K562 (cell line): Measurements from ENCODE around the gene MEGF11. TPM values are rescaled to one million over a fixed set of nuclear protein-coding genes. Genes with fewer than 3 reads are reported as not detected.
"Not testable (repeated sequence)": the region's sequence is repeated elsewhere in the genome, so short reads cannot be mapped to it uniquely, and the experiment has no call there.

ENCODE experiments used
- ATAC-seq: fragments of 200-7000 bp; cut with Tn5 transposase; 3 replicates; pipeline ENCODE4 v1.9.1; 2020; ENCODE audit warnings: moderate library complexity
- BruUV-seq: library from RNA; stranded (reverse); fragments of 400-500 nt; replicated peaks from 2 replicates; lab custom pipeline; 2021; lab: Mats Ljungman, UMichigan
- CTCF ChIA-PET: fragments of 300-600 bp; formaldehyde crosslinking; extraction: SDS; loops from one replicate; lab custom pipeline; 2021; ENCODE audit warnings: low intra/inter-chr PET ratio; lab: Yijun Ruan, JAX
- POLR2A ChIA-PET: fragments of 300-600, 350-650 bp; sonication (Branson Sonifier 250); formaldehyde crosslinking; extraction: SDS; loops from one replicate; lab custom pipeline; 2021; ENCODE audit warnings: antibody characterized with exemption, inconsistent platforms; lab: Yijun Ruan, JAX
- DNase-seq, 4 experiments: peaks; one replicate each; pipeline versions ENCODE4 v3.0.0 to v3.0.0-alpha.2; 2011 to 2018; ENCODE audit warnings: low spot score in 3 of 4, mixed read lengths in 3 of 4; ENCODE audit errors: extremely low read depth in 1 of 4
- FAIRE-seq: peaks from 2 replicates; lab custom pipeline; 2011; peaks lifted over from hg19 to GRCh38; lab: Jason Lieb, UNC
- H2AFZ ChIP-seq: 2 replicates; pipeline ENCODE4 v1.6.0; 2011; ENCODE audit warnings: low read depth, low read length, control low read depth, inconsistent platforms
- H3K27ac ChIP-seq: fragments of 200-600 bp; 3 replicates; pipeline ENCODE4 v1.8.0; 2011; ENCODE audit warnings: low read depth, mild to moderate bottlenecking, control low read depth, inconsistent platforms, low read length, moderate library complexity, mixed read lengths; ENCODE audit errors: extremely low read depth
- H3K27me3 ChIP-seq, 2 experiments: fragments of 300-600 bp in 1 of 2; 2 replicates in 1 of 2; 3 replicates in 1 of 2; pipeline versions ENCODE4 v1.6.0 to v1.8.0; 2011; ENCODE audit warnings: inconsistent platforms in 2 of 2, low read length in 2 of 2, mild to moderate bottlenecking in 1 of 2, mixed read lengths in 1 of 2, moderate library complexity in 1 of 2; ENCODE audit not compliant: control insufficient read depth in 2 of 2, insufficient read depth in 2 of 2
- H3K36me3 ChIP-seq: fragments of 300-600 bp; 3 replicates; pipeline ENCODE4 v1.8.0; 2011; ENCODE audit warnings: mild to moderate bottlenecking, low read length, inconsistent platforms; ENCODE audit not compliant: control insufficient read depth, insufficient read depth
- H3K4me1 ChIP-seq, 2 experiments: fragments of 200-600 bp in 1 of 2; replicated peaks in 1 of 2; 2 replicates in 1 of 2; 3 replicates in 1 of 2; pipeline versions ENCODE4 v1.5.1 to v1.8.0; 2011; ENCODE audit warnings: inconsistent platforms in 2 of 2, low read length in 2 of 2, mild to moderate bottlenecking in 1 of 2, mixed read lengths in 1 of 2, moderate library complexity in 1 of 2; ENCODE audit not compliant: control insufficient read depth in 2 of 2, insufficient read depth in 2 of 2
- H3K4me2 ChIP-seq: 2 replicates; pipeline ENCODE4 v1.6.1; 2011; ENCODE audit warnings: low read length, control low read depth, inconsistent platforms, mixed read lengths; ENCODE audit not compliant: insufficient read depth
- H3K4me3 ChIP-seq: fragments of 200-600 bp; sonication (generic), shearing (Covaris generic); 2 replicates; pipeline ENCODE4 v1.5.1; 2016; ENCODE audit warnings: control low read depth, inconsistent platforms
- H3K79me2 ChIP-seq: fragments of 200-600 bp; 3 replicates; pipeline ENCODE4 v1.8.0; 2011; ENCODE audit warnings: low read length, inconsistent platforms; ENCODE audit not compliant: control insufficient read depth, insufficient read depth
- H3K9ac ChIP-seq, 2 experiments: 2 replicates each; pipeline versions ENCODE4 v1.6.0 to v1.6.1; 2011; ENCODE audit warnings: low read depth in 2 of 2, low read length in 2 of 2, control low read depth in 1 of 2, inconsistent platforms in 1 of 2, mild to moderate bottlenecking in 1 of 2, mixed read lengths in 1 of 2; ENCODE audit not compliant: insufficient read depth in 1 of 2
- H3K9me1 ChIP-seq: one replicate; pipeline ENCODE4 v1.6.0; 2011; ENCODE audit warnings: inconsistent platforms, mild to moderate bottlenecking, low read length, moderate library complexity; ENCODE audit not compliant: control insufficient read depth, insufficient read depth
- H3K9me3 ChIP-seq: replicated peaks from 2 replicates; pipeline ENCODE4 v1.5.1; 2011; ENCODE audit warnings: low read depth, low read length, inconsistent platforms; ENCODE audit not compliant: control insufficient read depth, insufficient read depth
- H4K20me1 ChIP-seq: replicated peaks from 2 replicates; pipeline ENCODE4 v1.6.1; 2011; ENCODE audit warnings: low read length, inconsistent platforms, mixed read lengths; ENCODE audit not compliant: control insufficient read depth, insufficient read depth
- BCOR ChIP-seq: fragments of 450-650 bp; IDR thresholded peaks from 2 replicates; pipeline ENCODE4 v1.6.1; 2016
- ETV6 ChIP-seq, 3 experiments: fragments of 150-350 bp in 1 of 3; sonication (generic) in 1 of 3; formaldehyde crosslinking in 1 of 3; IDR thresholded peaks; 2 replicates each; pipeline versions ENCODE4 v1.6.1 to v1.8.0; 2014 to 2022; ENCODE audit warnings: borderline replicate concordance in 2 of 3, low read depth in 2 of 3, antibody characterized with exemption in 1 of 3, low read length in 1 of 3, mild to moderate bottlenecking in 1 of 3, missing genetic modification reagents in 1 of 3
- KLF6 ChIP-seq: fragments of 250-450 bp; sonication (Bioruptor Pico); IDR thresholded peaks from 2 replicates; pipeline ENCODE4 v1.4.0; 2020; ENCODE audit warnings: mild to moderate bottlenecking, moderate library complexity, borderline replicate concordance
- L3MBTL2 ChIP-seq: fragments of 450-650 bp; IDR thresholded peaks from 2 replicates; pipeline ENCODE4 v1.6.1; 2016; ENCODE audit warnings: mild to moderate bottlenecking, moderate library complexity
- MIER1 ChIP-seq: fragments of 450-650 bp; IDR thresholded peaks from 2 replicates; pipeline ENCODE4 v1.6.1; 2016; ENCODE audit warnings: antibody characterized with exemption, mild to moderate bottlenecking, low read depth
- PCBP2 ChIP-seq: fragments of 200-400 bp; formaldehyde crosslinking; IDR thresholded peaks from 2 replicates; pipeline ENCODE4 v1.6.1; 2018; ENCODE audit warnings: low read length, low read depth, mild to moderate bottlenecking, moderate library complexity; ENCODE audit not compliant: poor library complexity, severe bottlenecking
- PHTF2 ChIP-seq: fragments of 250-450 bp; sonication (Bioruptor Pico); IDR thresholded peaks from 2 replicates; pipeline ENCODE4 v1.5.0; 2021; ENCODE audit warnings: mild to moderate bottlenecking
- RBM17 ChIP-seq: fragments of 200-400 bp; formaldehyde crosslinking; IDR thresholded peaks from 2 replicates; pipeline ENCODE4 v1.6.1; 2017; ENCODE audit warnings: low read depth, mild to moderate bottlenecking, low read length, borderline replicate concordance
- SRSF9 ChIP-seq: fragments of 200-400 bp; formaldehyde crosslinking; IDR thresholded peaks from 2 replicates; pipeline ENCODE4 v1.6.1; 2017; ENCODE audit warnings: low read depth, low read length, borderline replicate concordance
- YBX1 ChIP-seq: fragments of 450-650 bp; IDR thresholded peaks from 2 replicates; pipeline ENCODE4 v1.7.1; 2016; ENCODE audit warnings: mild to moderate bottlenecking
- ZNF3 ChIP-seq: fragments of 250-450 bp; sonication (Bioruptor Pico); IDR thresholded peaks from 2 replicates; pipeline ENCODE4 v1.5.0; 2021; ENCODE audit warnings: mild to moderate bottlenecking, moderate library complexity
- ZNF431 ChIP-seq: sonication (generic); formaldehyde crosslinking; IDR thresholded peaks from 2 replicates; pipeline ENCODE4 v1.8.0; 2022; ENCODE audit warnings: mild to moderate bottlenecking, missing genetic modification reagents
- WGBS: fragments of 100-300 bp; shearing (Covaris generic); methylation state at CpG from one replicate; pipeline ENCODE4 v1.1.6; 2016; ENCODE audit warnings: low coverage, mixed read lengths; ENCODE audit not compliant: insufficient coverage; ENCODE audit errors: missing lambda C conversion rate; 5-methylcytosine and 5-hydroxymethylcytosine counted together
- in situ Hi-C: fragments of 300-500 bp; cut with MboI; formaldehyde crosslinking; loops from 4 replicates; pipeline ENCODE4 v1.15.0; 2018; ENCODE audit warnings: inconsistent platforms, mixed read lengths
- intact Hi-C: fragments of 100-400 bp; cut with micrococcal nuclease; formaldehyde crosslinking; loops from 2 replicates; pipeline ENCODE4 v1.14.2; 2022
- polyA plus RNA-seq, 8 experiments: library from polyadenylated mRNA; depleted of rRNA in 4 of 8; stranded (reverse) in 5 of 8; unstranded in 3 of 8; fragments of >200 nt; fragmentation: Nextera tagmentation in 2 of 8; fragmentation: Illumina TruSeq in 1 of 8; extraction: Ambion mirVana in 2 of 8; extraction: Trizol in 1 of 8; gene quantifications; 2 replicates each; pipeline versions ENCODE4 v1.2.1 to v1.2.3, GENCODE V29; 2011 to 2014; ENCODE audit warnings: inconsistent platforms in 1 of 8, missing spikeins in 1 of 8
- total RNA-seq, 7 experiments: library from RNA; depleted of rRNA in 6 of 7; stranded (reverse); fragments of >200 nt in 6 of 7; fragmentation: Illumina TruSeq in 2 of 7; extraction: Trizol in 2 of 7; gene quantifications; 2 replicates each; pipeline versions ENCODE4 v1.2.1 to v1.2.3, GENCODE V29; 2011 to 2021; ENCODE audit warnings: low replicate concordance in 1 of 7

MEGF11 gene
- total and polyA plus RNA-seq, 9 of the 15 experiments (the other 6 are each of a cell fraction or from before 2014, with no cell fraction given) = 0.06 to 0.23 (median 0.20) TPM; not detected in 6

- H3K4me2 ChIP-seq, intact Hi-C loops, H3K27ac ChIP-seq, POLR2A ChIA-PET, H2AFZ ChIP-seq, H3K9me1 ChIP-seq, H3K36me3 ChIP-seq, H3K4me3 ChIP-seq, H3K4me1 ChIP-seq, H4K20me1 ChIP-seq, H3K79me2 ChIP-seq, BruUV-seq, DNase-seq, in situ Hi-C loops, ATAC-seq, H3K9me3 ChIP-seq, H3K9ac ChIP-seq, CTCF ChIA-PET, FAIRE-seq: not testable (repeated sequence)
- TF ChIP-seq ZNF431 (CRISPR knock-in tag) = peak; percentile 96
- WGBS = 0% methylated on average over 1 of the region's 1 CpG
- H3K27me3 ChIP-seq = peaks cover 19 to 28% of the 10 kb centered on the region in 2 experiments; a peak in 4 of 5 replicates
Measured at GRCh38 chr15:66262837-66263236, 9.3 kb upstream of the MEGF11 start.

- no peaks in the 10 kb centered on the region for H3K9me1 ChIP-seq
- ChIA-PET POLR2A (no interaction called here), CTCF (interaction anchor here (0.7 kb wide), 1 partner anchor 253 kb away, joined by 3 read pairs; no protein-coding TSS in a partner anchor)
- no peak for FAIRE-seq
- H3K27ac ChIP-seq = no peak overlapping the region
- no peaks in the 10 kb centered on the region for H3K36me3 ChIP-seq
- H3K4me2 ChIP-seq = no peak overlapping the region
- in situ Hi-C loops = no loop called here
- no peak overlapping the region for H3K4me3 ChIP-seq
- no peaks in the 10 kb centered on the region for H4K20me1 ChIP-seq
- TF ChIP-seq RBM17 (no peak), BCOR (no peak), ETV6 (IDR thresholded peaks at IDR 0.05; ENCODE audit: borderline replicate concordance in 1 of 2, low read depth in 2 of 2, low read length in 1 of 2) (no peak), ETV6 (CRISPR knock-in tag; IDR thresholded peaks at IDR 0.05; ENCODE audit: borderline replicate concordance) (no peak), L3MBTL2 (no peak), KLF6 (CRISPR knock-in tag) (no peak), PHTF2 (no peak), PCBP2 (no peak), SRSF9 (no peak), ZNF3 (CRISPR knock-in tag) (no peak), MIER1 (no peak), YBX1 (no peak)
- TF ChIP-seq, all 486 proteins: peak for 0
- 0% methylated on average over 3 of the region's 3 CpGs for WGBS
- DNase-seq (no peak), ATAC-seq (no peak)
- no TSS peak for BruUV-seq
- Histone ChIP-seq H3K9me3 (peaks cover 2% of the 10 kb centered on the region; the same call in 1 of the 2 replicates), H3K79me2 (no peaks in the 10 kb centered on the region), H3K4me1 (no peaks in the 10 kb centered on the region), H3K27me3 (peaks cover 21 to 40% of the 10 kb centered on the region in 2 experiments), H2AFZ (no peak overlapping the region), H3K9ac (no peak overlapping the region)
- intact Hi-C loops = no loop called here
Measured at GRCh38 chr15:66261056-66261455, 7.5 kb upstream of the MEGF11 start.
